Caco-2 (cell line): ENCODE measurements around the gene FBXO33. TPM values are rescaled to one million over a fixed set of nuclear protein-coding genes. Genes with fewer than 3 reads are reported as not detected.

Source experiments
- BruUV-seq: library from RNA; stranded (reverse); fragments of 400-500 nt; replicated peaks from 2 replicates; lab custom pipeline; 2021; lab: Mats Ljungman, UMichigan
- CTCF ChIA-PET: fragments of 300-600 bp; sonication (Branson Sonifier 250); formaldehyde crosslinking; loops from one replicate; lab custom pipeline; 2022; ENCODE audit warnings: antibody characterized with exemption; lab: Charles Lee
- POLR2A ChIA-PET: fragments of 300-600 bp; sonication (Branson Sonifier 250); formaldehyde crosslinking; loops from one replicate; lab custom pipeline; 2022; ENCODE audit warnings: antibody characterized with exemption; lab: Charles Lee
- DNase-seq, 2 experiments: peaks; one replicate each; pipeline versions ENCODE4 v3.0.0 to v3.0.0-alpha.2; 2020 to 2022
- H3K27me3 ChIP-seq: replicated peaks from 2 replicates; pipeline ENCODE4 v1.6.0; 2011; ENCODE audit warnings: low read length; ENCODE audit not compliant: control insufficient read depth, insufficient read depth
- H3K36me3 ChIP-seq: 2 replicates; pipeline ENCODE4 v1.5.1; 2011; ENCODE audit warnings: low read length; ENCODE audit not compliant: control insufficient read depth, insufficient read depth
- H3K4me1 ChIP-seq: fragments of 250-450 bp; sonication (Bioruptor Pico); 2 replicates; pipeline ENCODE4 v1.5.1; 2020; ENCODE audit warnings: mild to moderate bottlenecking
- H3K4me3 ChIP-seq: 2 replicates; pipeline ENCODE4 v1.5.1; 2011; ENCODE audit warnings: low read depth, mild to moderate bottlenecking, control low read depth, low read length
- H3K9me3 ChIP-seq: fragments of 250-450 bp; sonication (Bioruptor Pico); 2 replicates; pipeline ENCODE4 v1.5.1; 2020; ENCODE audit warnings: mild to moderate bottlenecking, moderate library complexity
- H3K27ac Mint-ChIP-seq: one replicate; pipeline ENCODE4 v1.8.0; 2022; ENCODE audit warnings: mixed read lengths; ENCODE audit not compliant: unreplicated experiment
- H3K27me3 Mint-ChIP-seq: one replicate; pipeline ENCODE4 v1.8.0; 2022; ENCODE audit warnings: mixed read lengths; ENCODE audit not compliant: insufficient read depth, unreplicated experiment
- H3K36me3 Mint-ChIP-seq: one replicate; pipeline ENCODE4 v1.8.0; 2022; ENCODE audit warnings: mild to moderate bottlenecking, mixed read lengths; ENCODE audit not compliant: insufficient read depth, unreplicated experiment
- H3K4me1 Mint-ChIP-seq: one replicate; pipeline ENCODE4 v1.8.0; 2022; ENCODE audit warnings: low read depth, mixed read lengths; ENCODE audit not compliant: unreplicated experiment
- H3K4me3 Mint-ChIP-seq: one replicate; pipeline ENCODE4 v1.8.0; 2022; ENCODE audit warnings: mild to moderate bottlenecking, moderate library complexity, mixed read lengths; ENCODE audit not compliant: unreplicated experiment
- H3K9me3 Mint-ChIP-seq: one replicate; pipeline ENCODE4 v1.8.0; 2022; ENCODE audit warnings: mixed read lengths; ENCODE audit not compliant: unreplicated experiment
- CTCF ChIP-seq, 2 experiments: fragments of 200-600 bp in 1 of 2; IDR thresholded peaks; 1 replicate in 1 of 2; 2 replicates in 1 of 2; pipeline versions ENCODE4 v1.5.1 to v1.8.0; 2011 to 2022; ENCODE audit warnings: antibody characterized with exemption in 1 of 2, control low read depth in 1 of 2, inconsistent platforms in 1 of 2, low read depth in 1 of 2, low read length in 1 of 2, mild to moderate bottlenecking in 1 of 2, moderate library complexity in 1 of 2; ENCODE audit not compliant: insufficient read depth in 1 of 2, severe bottlenecking in 1 of 2, unreplicated experiment in 1 of 2
- intact Hi-C: fragments of 100-400 bp; cut with micrococcal nuclease; formaldehyde crosslinking; loops from one replicate; pipeline ENCODE4 v1.10.0; 2022; ENCODE audit not compliant: unreplicated experiment
- total RNA-seq: library from RNA; stranded (reverse); gene quantifications from 2 replicates; pipeline ENCODE4 v1.2.3, GENCODE V29; 2022

The FBXO33 gene
- total RNA-seq, 1 experiment from 2014 or later = 6.0 TPM

- H3K4me1 ChIP-seq = peaks cover 12% of the 10 kb centered on the region
- Mint-ChIP-seq H3K27me3 (no peaks in the 10 kb centered on the region), H3K4me1 (peaks cover 24% of the 10 kb centered on the region), H3K27ac (peak overlapping the region; percentile 100), H3K9me3 (no peaks in the 10 kb centered on the region), H3K4me3 (peak overlapping the region; percentile 93), H3K36me3 (peaks cover 17% of the 10 kb centered on the region)
- ChIA-PET CTCF (interaction anchor here (1.3 to 2.2 kb wide), 3 partner anchors 15 to 329 kb away, joined by 5 to 11 read pairs (median 7); partner anchors contain the start of gene SEC23A), POLR2A (interaction anchor here (0.7 to 1.9 kb wide), 4 partner anchors 200 to 329 kb away, joined by 3 to 19 read pairs (median 4); partner anchors contain the start of genes PNN, SEC23A and TRAPPC6B)
- DNase-seq = peak; percentile 51 to 55
- H3K36me3 ChIP-seq = no peaks in the 10 kb centered on the region; the same call in 1 of the 2 replicates
- peak overlapping the region; percentile 93 for H3K4me3 ChIP-seq
- H3K9me3 ChIP-seq = no peaks in the 10 kb centered on the region
- TF ChIP-seq CTCF (IDR thresholded peaks at IDR 0.05; ENCODE audit: insufficient read depth in 1 of 2, low read depth in 1 of 2, low read length in 1 of 2, severe bottlenecking in 1 of 2, unreplicated experiment in 1 of 2) = no peak
- H3K27me3 ChIP-seq = no peaks in the 10 kb centered on the region
- intact Hi-C loops = loop anchor here (1.0 to 2.0 kb wide), 3 partner anchors 38 to 329 kb away; partner anchors contain the start of genes PNN and SEC23A
- BruUV-seq = no TSS peak
These were observed 636 bp downstream of the FBXO33 start for GRCh38 chr14:39431416-39432178.

- BruUV-seq = TSS peak; percentile 30
- DNase-seq = no peak
- ChIA-PET CTCF (interaction anchor here (1.3 to 2.2 kb wide), 2 partner anchors 15 to 199 kb away, joined by 5 to 11 read pairs; no protein-coding TSS in a partner anchor), POLR2A (interaction anchor here (0.5 to 1.6 kb wide), 2 partner anchors 256 to 320 kb away, joined by 3 to 9 read pairs; partner anchors contain the start of gene PNN)
- intact Hi-C loops = no loop called here
- no peaks in the 10 kb centered on the region for H3K9me3 Mint-ChIP-seq
- peak overlapping the region; percentile 93 for H3K4me3 Mint-ChIP-seq
- H3K27me3 Mint-ChIP-seq = no peaks in the 10 kb centered on the region
- Histone ChIP-seq H3K9me3 (no peaks in the 10 kb centered on the region), H3K4me1 (peaks cover 12% of the 10 kb centered on the region), H3K4me3 (peak overlapping the region; percentile 93), H3K36me3 (no peaks in the 10 kb centered on the region; the same call in 1 of the 2 replicates), H3K27me3 (no peaks in the 10 kb centered on the region)
- H3K27ac Mint-ChIP-seq = peak overlapping the region; percentile 100
- H3K4me1 Mint-ChIP-seq = peaks cover 29% of the 10 kb centered on the region
- H3K36me3 Mint-ChIP-seq = peaks cover 17% of the 10 kb centered on the region
- TF ChIP-seq CTCF (IDR thresholded peaks at IDR 0.05; ENCODE audit: insufficient read depth in 1 of 2, low read depth in 1 of 2, low read length in 1 of 2, severe bottlenecking in 1 of 2, unreplicated experiment in 1 of 2) = no peak
These were observed 1.3 kb downstream of the FBXO33 start for GRCh38 chr14:39430762-39431415.

GRCh38 chr14:39428118-39428517 lies 4.1 kb downstream of the FBXO33 start:
- Mint-ChIP-seq H3K4me1 (peaks cover 24% of the 10 kb centered on the region), H3K27me3 (no peaks in the 10 kb centered on the region), H3K27ac (no peak overlapping the region), H3K9me3 (no peaks in the 10 kb centered on the region), H3K36me3 (peaks cover 12% of the 10 kb centered on the region), H3K4me3 (no peak overlapping the region)
- BruUV-seq = no TSS peak
- Histone ChIP-seq H3K36me3 (no peaks in the 10 kb centered on the region; the same call in 1 of the 2 replicates), H3K4me3 (no peak overlapping the region), H3K9me3 (no peaks in the 10 kb centered on the region), H3K4me1 (peaks cover 6% of the 10 kb centered on the region; the same call in 1 of the 2 replicates), H3K27me3 (no peaks in the 10 kb centered on the region)
- intact Hi-C loops = no loop called here
- ChIA-PET POLR2A (no interaction called here), CTCF (no interaction called here)
- TF ChIP-seq CTCF (IDR thresholded peaks at IDR 0.05; ENCODE audit: insufficient read depth in 1 of 2, low read depth in 1 of 2, low read length in 1 of 2, severe bottlenecking in 1 of 2, unreplicated experiment in 1 of 2) = no peak
- DNase-seq = no peak
